ENCODE results near the gene CCDC71L.

Gene CCDC71L

GRCh38 chr7:106659963-106660861 is 746 bp downstream of the CCDC71L start:
- H3K4me3 ChIP-seq (ENCODE audit: insufficient read depth, low read length, poor library complexity, severe bottlenecking) = peak overlapping the region; percentile 66
- peak overlapping the region; percentile 73 for H3K4me2 ChIP-seq (ENCODE audit: low read depth, low read length, poor library complexity, severe bottlenecking)
- H3K9ac ChIP-seq (ENCODE audit: low read length) = peak overlapping the region; percentile 69
- H3K36me3 ChIP-seq (ENCODE audit: low read length) = no peaks in the 10 kb centered on the region
- TF ChIP-seq EZH2phosphoT487 (conservative IDR thresholded peaks at IDR 0.05; ENCODE audit: low read length) = no peak
- TF ChIP-seq, protein P1, sequence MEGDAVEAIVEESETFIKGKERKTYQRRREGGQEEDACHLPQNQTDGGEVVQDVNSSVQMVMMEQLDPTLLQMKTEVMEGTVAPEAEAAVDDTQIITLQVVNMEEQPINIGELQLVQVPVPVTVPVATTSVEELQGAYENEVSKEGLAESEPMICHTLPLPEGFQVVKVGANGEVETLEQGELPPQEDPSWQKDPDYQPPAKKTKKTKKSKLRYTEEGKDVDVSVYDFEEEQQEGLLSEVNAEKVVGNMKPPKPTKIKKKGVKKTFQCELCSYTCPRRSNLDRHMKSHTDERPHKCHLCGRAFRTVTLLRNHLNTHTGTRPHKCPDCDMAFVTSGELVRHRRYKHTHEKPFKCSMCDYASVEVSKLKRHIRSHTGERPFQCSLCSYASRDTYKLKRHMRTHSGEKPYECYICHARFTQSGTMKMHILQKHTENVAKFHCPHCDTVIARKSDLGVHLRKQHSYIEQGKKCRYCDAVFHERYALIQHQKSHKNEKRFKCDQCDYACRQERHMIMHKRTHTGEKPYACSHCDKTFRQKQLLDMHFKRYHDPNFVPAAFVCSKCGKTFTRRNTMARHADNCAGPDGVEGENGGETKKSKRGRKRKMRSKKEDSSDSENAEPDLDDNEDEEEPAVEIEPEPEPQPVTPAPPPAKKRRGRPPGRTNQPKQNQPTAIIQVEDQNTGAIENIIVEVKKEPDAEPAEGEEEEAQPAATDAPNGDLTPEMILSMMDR (IDR thresholded peaks at IDR 0.05; ENCODE audit: insufficient read depth, low read length, poor library complexity, severe bottlenecking) = peak; percentile 85
- H2AFZ ChIP-seq (ENCODE audit: low read depth, low read length, severe bottlenecking) = peak overlapping the region; percentile 79
- peaks cover 23% of the 10 kb centered on the region for H3F3A ChIP-seq (ENCODE audit: insufficient read depth)
- peak overlapping the region; percentile 7; the same call in 1 of the 2 replicates for H3K27ac ChIP-seq (ENCODE audit: low read depth, low read length)
- H3K9me2 ChIP-seq (replicated peaks; ENCODE audit: insufficient read depth, low read length) = no peaks in the 10 kb centered on the region
- no peaks in the 10 kb centered on the region for H3K79me2 ChIP-seq (ENCODE audit: insufficient read depth, low read length)
- H3K9me3 ChIP-seq (ENCODE audit: insufficient read depth, low read length) = no peaks in the 10 kb centered on the region
- no peaks in the 10 kb centered on the region for H4K20me1 ChIP-seq (ENCODE audit: low read depth, low read length)
- no peaks in the 10 kb centered on the region for H3K27me3 ChIP-seq (ENCODE audit: low read length)

DNA sequence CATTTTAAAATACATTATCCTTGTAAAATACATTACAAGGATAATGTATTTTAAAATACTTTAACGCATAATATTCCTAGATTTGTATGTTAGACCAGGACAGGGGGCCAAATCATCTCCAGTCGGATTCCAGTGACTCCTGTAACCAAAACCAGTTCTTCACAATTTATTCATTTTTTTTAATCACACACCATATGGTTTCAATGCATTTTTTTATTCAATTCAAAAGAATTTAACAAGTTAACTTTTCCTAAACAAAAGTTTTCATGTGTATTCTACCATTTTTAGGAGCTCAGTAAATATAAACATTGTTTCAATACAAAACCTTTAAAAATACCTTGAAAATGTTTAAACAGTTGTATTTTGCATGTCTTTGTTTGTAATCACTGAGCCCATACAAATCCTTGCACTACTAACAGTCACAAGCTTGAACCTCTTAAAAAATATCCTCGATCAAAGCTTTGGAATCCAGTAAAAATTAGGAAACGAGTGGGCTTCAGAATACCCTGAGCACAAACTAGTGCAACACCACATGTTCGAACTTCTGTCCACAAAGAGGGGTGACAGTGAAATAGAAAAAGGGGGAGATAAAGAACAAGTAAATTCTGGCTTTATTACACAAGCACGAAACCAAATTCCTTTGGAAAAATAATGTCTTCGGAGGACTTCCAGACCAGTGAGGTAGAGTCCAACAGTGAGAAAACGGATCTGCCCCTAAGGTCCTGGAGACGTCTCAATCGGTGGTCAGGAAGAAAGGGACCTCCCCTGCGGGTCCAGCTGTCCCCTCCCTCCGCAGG is 1.6 kb downstream of the CCDC71L start:
- Histone ChIP-seq H3K27me3 (ENCODE audit: low read length) (no peaks in the 10 kb centered on the region), H3K9me3 (ENCODE audit: insufficient read depth, low read length) (no peaks in the 10 kb centered on the region), H3K4me2 (ENCODE audit: low read depth, low read length, poor library complexity, severe bottlenecking) (peak overlapping the region; percentile 73), H3K4me3 (ENCODE audit: insufficient read depth, low read length, poor library complexity, severe bottlenecking) (peak overlapping the region; percentile 66), H3K9me2 (replicated peaks; ENCODE audit: insufficient read depth, low read length) (no peaks in the 10 kb centered on the region), H3K27ac (ENCODE audit: low read depth, low read length) (no peak overlapping the region), H3K36me3 (ENCODE audit: low read length) (no peaks in the 10 kb centered on the region), H3K79me2 (ENCODE audit: insufficient read depth, low read length) (no peaks in the 10 kb centered on the region), H4K20me1 (ENCODE audit: low read depth, low read length) (no peaks in the 10 kb centered on the region), H2AFZ (ENCODE audit: low read depth, low read length, severe bottlenecking) (peak overlapping the region; percentile 79), H3K9ac (ENCODE audit: low read length) (peak overlapping the region; percentile 69), H3F3A (ENCODE audit: insufficient read depth) (peaks cover 23% of the 10 kb centered on the region)
- no peak for TF ChIP-seq EZH2phosphoT487 (conservative IDR thresholded peaks at IDR 0.05; ENCODE audit: low read length)
- TF ChIP-seq, protein P1 (IDR thresholded peaks at IDR 0.05; ENCODE audit: insufficient read depth, low read length, poor library complexity, severe bottlenecking) = no peak

DNA sequence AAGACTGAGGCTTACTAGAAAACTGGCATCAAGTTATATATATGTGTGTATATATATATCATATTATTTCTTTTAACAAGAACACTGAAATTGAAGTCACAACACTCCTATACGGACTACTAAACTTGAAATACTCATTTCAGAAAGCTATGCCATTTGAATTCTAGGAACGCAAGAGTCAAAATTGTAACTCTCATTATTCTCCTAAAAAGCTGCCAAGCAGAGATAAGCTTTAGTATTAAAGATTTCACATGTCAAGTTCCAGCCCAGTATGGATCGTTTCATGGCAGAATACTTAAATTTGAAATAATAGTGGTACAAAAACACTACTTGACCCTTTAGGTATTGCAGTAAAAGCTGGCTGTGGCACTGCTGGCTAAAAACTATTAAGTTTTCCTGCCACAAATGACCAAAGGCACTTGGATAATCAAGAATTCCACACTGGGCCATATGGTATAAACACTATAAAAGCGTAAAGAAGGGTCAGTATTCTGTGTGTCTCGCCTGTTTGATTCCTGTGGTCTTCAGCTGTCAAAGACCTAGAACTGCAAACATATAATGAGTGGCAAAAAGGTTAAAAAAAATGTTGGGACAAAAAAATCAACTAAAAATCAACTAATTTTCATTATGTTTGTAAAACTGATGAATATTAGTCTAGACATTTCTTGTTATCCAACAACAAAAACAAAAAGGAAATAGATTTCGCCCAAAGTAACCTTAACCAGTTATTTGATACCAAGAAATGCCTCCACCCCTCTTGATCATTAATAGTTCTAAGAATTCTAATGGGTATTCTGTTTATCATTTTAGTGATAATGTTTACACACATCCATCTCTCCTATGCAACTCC is 2.4 kb downstream of the CCDC71L start:
- no peaks in the 10 kb centered on the region for H3K27me3 ChIP-seq (ENCODE audit: low read length)
- no peak overlapping the region for H3K4me3 ChIP-seq (ENCODE audit: insufficient read depth, low read length, poor library complexity, severe bottlenecking)
- H3K9me2 ChIP-seq (replicated peaks; ENCODE audit: insufficient read depth, low read length) = no peaks in the 10 kb centered on the region
- H2AFZ ChIP-seq (ENCODE audit: low read depth, low read length, severe bottlenecking) = no peak overlapping the region
- no peak overlapping the region; the same call in 1 of the 2 replicates for H3K9ac ChIP-seq (ENCODE audit: low read length)
- no peaks in the 10 kb centered on the region for H3K79me2 ChIP-seq (ENCODE audit: insufficient read depth, low read length)
- TF ChIP-seq EZH2phosphoT487 (conservative IDR thresholded peaks at IDR 0.05; ENCODE audit: low read length) = no peak
- no peaks in the 10 kb centered on the region for H4K20me1 ChIP-seq (ENCODE audit: low read depth, low read length)
- peak overlapping the region; percentile 73 for H3K4me2 ChIP-seq (ENCODE audit: low read depth, low read length, poor library complexity, severe bottlenecking)
- H3F3A ChIP-seq (ENCODE audit: insufficient read depth) = peaks cover 23% of the 10 kb centered on the region
- no peaks in the 10 kb centered on the region for H3K36me3 ChIP-seq (ENCODE audit: low read length)
- no peak overlapping the region for H3K27ac ChIP-seq (ENCODE audit: low read depth, low read length)
- H3K9me3 ChIP-seq (ENCODE audit: insufficient read depth, low read length) = no peaks in the 10 kb centered on the region
